Measurements from ENCODE around the gene DHRS9.

DNA sequence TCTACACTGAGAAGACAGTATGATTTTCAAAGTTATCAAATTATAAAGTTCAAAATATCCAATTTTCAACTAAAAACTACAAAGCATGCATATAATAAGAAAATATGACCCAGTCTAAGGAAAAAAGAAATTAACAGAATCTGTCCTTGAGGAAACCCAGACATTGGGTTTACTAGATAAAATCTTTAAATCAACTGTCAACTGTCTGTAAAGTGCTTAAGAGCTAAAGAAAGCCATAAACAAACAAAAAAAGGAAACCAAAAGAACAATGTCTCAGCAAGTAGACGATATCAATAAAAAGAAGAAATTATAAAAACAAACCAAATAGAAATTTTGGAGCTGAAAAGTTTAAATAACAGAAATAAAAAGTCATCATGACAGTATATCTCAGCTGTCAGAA lies 27.8 kb upstream of the DHRS9 start:
- TF ChIP-seq POLR2AphosphoS5 (IDR thresholded peaks at IDR 0.05), result no peak
- TF ChIP-seq, protein P1, sequence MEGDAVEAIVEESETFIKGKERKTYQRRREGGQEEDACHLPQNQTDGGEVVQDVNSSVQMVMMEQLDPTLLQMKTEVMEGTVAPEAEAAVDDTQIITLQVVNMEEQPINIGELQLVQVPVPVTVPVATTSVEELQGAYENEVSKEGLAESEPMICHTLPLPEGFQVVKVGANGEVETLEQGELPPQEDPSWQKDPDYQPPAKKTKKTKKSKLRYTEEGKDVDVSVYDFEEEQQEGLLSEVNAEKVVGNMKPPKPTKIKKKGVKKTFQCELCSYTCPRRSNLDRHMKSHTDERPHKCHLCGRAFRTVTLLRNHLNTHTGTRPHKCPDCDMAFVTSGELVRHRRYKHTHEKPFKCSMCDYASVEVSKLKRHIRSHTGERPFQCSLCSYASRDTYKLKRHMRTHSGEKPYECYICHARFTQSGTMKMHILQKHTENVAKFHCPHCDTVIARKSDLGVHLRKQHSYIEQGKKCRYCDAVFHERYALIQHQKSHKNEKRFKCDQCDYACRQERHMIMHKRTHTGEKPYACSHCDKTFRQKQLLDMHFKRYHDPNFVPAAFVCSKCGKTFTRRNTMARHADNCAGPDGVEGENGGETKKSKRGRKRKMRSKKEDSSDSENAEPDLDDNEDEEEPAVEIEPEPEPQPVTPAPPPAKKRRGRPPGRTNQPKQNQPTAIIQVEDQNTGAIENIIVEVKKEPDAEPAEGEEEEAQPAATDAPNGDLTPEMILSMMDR (IDR thresholded peaks at IDR 0.05 in 8 of 11, conservative IDR thresholded peaks at IDR 0.05 in 3 of 11), result no peak
